Stimulated activated CD4-positive, alpha-beta T cell treated with anti-CD3 and anti-CD28 coated beads, Interleukin-2, amount 100 ng/mL, for 4 hours (primary cell): ENCODE data around the gene TMEM125.

Source experiments
- DNase-seq: peaks from one replicate; pipeline ENCODE4 v3.0.0-alpha.2; 2020; ENCODE audit warnings: low read depth

TMEM125 gene

DNA sequence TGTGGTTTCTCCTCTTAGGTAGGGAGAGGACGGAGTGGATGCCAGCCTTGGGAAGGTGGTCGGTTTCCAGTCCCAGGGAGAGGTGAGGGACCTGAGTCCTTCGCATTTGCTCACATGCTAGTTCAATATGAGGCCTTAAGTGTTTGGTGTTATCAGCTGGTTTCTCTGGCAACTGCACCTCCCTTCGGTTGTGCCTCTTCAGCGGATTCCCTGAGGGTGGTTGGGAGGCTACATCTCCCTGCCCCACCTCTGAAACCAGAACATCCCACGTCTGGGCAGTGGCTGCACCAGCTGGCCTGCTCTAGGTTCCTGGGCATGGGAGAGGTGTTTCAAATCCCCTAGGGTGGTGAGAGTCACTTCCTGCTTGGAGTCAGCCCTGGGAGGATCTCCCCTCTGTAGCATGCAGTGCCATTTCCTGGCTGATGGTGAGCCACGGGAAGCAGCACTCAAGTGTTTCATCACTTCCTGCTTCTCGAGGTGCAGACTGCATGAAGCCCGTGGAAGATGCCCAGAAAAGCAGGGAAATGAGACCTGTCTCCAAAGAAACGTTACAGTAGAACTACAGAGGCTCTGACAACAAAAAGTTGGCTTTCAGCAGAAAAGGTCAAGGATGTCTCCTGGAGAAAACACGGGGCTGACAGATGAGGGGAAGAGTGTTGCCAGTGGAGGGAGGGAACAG, 4.5 kb downstream of the TMEM125 start:
- no peak for DNase-seq

- DNase-seq, result no peak
These were observed 5.0 kb downstream of the TMEM125 start for GRCh38 chr1:43274804-43275180.

DNA sequence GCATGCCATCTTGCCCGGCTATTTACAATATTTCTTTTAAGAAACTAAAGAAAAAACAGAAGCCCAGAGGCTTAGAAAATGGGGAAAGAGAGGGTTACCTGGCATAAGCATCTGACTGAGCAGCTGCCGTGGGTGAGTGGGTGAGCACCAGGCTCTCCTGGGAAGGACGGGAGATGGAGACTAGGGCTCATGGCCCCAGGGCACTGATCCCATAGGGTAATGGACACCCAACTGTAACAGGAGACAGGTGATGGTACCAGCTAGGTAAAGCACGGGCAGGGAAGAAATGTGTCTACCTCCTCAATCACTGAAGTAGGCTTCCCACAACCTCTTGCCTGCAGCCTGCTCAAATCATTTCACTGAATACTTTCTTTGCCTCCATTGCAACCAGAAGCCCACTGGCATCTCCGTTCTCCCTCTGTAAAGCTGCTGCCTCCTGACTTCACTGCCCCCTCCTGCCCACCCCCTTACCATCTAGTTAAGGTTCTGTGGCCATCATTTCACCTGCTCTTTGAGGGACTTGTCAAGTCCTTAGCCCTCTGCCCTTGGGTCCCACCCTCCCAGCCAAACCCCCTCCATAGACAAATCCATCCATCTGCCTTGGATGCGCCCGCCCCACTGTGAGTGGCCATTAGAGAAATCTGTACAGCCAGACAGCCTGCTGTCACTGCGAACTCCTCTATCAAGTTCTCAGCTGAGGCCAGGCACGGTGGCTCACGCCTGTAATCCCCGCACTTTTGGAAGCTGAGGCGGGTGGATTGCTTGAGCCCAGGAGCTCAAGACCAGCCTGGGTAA, 6.2 kb downstream of the TMEM125 start:
- DNase-seq, result no peak

- no peak for DNase-seq
These were observed 6.9 kb downstream of the TMEM125 start for GRCh38 chr1:43276673-43277072.

DNA sequence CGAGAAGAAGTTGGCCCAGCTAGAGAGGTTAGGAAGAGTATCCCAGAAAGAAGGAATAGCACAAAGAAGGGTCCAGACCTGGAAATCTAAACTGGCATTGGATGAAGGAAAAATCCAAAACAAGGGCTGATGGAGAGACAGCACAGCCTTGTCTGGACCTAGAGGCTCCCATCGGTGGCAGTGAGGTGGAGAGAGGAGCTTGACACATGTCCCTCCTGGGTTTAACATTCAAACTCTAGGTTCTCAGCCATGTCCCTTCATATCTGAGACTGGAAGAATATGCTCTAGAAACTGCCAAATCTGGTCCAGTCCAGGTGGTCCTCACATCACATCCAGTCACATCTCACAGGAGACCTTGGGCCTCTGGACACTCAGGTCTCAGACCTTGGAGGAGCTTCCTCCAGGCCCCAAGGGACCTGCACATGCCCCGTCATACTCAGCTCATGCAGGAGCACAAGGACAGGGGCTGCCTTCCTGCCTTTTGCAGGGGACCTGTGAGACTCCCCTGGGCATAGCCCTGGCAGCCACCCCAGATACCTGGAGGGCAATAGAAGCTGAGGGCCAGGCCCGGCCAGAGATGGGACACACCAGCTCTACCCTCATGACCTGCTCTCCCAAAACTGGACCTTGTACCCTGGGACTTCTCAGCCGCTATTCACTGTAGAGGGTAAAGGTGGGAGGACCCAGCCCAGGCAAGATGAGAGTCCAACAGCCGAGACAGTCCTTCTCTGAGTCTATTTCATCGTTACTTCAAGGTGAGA, 7.5 kb downstream of the TMEM125 start:
- DNase-seq, result no peak

- DNase-seq, result no peak
These were observed 9.4 kb downstream of the TMEM125 start for GRCh38 chr1:43279161-43279560.

- DNase-seq, result no peak
These were observed 9.9 kb downstream of the TMEM125 start for GRCh38 chr1:43279666-43280065.

DNA sequence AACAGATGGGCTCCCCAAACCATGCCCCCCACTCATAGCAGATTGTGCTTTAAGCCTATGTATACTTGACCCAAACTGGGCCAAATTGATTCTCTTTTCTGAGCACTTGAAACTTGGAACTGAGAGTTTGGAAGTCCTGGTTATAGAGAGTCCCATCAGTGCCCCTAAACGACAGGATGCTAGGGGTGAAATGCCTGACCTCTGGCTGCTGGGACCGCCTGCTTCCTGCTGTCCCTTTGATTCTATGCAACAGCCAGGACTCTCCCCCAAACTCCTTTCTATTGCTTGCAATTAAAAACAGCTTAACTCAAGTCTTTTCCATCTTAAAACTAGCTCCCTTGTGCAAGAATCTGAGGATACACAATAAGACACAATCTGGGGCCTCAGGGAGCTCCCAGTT, 10.9 kb downstream of the TMEM125 start:
- no peak for DNase-seq

GRCh38 chr1:43282220-43283195, 12.7 kb downstream of the TMEM125 start:
- DNase-seq, result no peak

DNA sequence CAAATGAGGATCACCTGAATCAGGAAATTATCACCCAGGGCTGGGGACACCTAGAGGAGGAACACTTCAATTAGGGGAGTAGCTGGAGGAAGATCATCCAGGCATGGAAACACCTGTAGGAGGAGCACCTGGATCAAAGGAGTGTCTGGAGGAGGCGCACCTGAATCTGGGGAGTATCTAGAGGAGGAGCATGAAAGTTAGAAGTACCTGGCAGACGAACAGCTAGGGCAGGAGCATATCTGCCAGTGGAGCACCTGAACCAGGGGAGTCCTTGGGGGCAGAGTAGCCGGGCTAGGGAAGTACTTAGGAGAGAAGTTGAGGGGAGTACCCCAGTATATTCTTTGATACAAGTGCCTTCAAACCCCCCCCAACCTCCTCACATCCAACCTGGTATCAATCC, 14.3 kb downstream of the TMEM125 start:
- no peak for DNase-seq

DNA sequence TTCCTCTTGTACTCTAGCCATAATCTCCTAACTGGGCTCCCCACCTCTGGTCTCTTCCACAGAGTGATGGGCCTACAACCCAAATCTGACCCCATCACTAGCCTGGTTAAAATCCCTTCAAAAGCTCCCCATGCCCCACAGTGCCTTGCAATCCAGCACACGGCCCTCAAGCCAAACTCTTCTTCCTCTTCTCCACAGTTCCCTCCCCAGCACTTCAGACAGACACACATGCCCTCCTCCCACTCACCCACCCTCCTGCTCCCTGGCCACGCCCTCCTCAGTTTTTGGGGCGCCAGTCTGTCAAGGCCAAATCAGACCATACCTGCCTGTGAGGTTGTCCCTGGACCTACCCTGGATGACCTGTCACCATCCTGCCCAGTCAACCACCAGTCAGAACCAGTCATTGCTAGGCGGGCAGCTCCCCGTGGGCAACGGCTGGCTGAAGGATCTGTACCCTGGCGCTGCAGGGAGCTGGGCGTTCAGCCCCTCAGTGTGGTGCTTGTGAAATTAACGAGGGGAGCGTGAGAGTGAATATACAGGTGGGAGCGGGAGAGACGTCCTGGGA, 14.8 kb downstream of the TMEM125 start:
- DNase-seq, result no peak

- DNase-seq, result no peak
These were observed 15.6 kb downstream of the TMEM125 start, which contains the start of gene C1orf210 for GRCh38 chr1:43285269-43285990. C1orf210 (minus strand) TSS chr1:43285581; CDS start chr1:43283270, 2,311 bp downstream.

GRCh38 chr1:43286115-43286514, 16.3 kb downstream of the TMEM125 start:
- DNase-seq, result no peak

- DNase-seq, result no peak
These were observed 16.8 kb downstream of the TMEM125 start for GRCh38 chr1:43286533-43286932.

- no peak for DNase-seq
These were observed 18.4 kb downstream of the TMEM125 start for GRCh38 chr1:43288058-43288784.

GRCh38 chr1:43288785-43289706, 19.3 kb downstream of the TMEM125 start:
- DNase-seq, result no peak

- DNase-seq, result no peak
These were observed 22.4 kb downstream of the TMEM125 start for GRCh38 chr1:43292216-43292615.

GRCh38 chr1:43292679-43293078, 22.9 kb downstream of the TMEM125 start:
- no peak for DNase-seq

DNA sequence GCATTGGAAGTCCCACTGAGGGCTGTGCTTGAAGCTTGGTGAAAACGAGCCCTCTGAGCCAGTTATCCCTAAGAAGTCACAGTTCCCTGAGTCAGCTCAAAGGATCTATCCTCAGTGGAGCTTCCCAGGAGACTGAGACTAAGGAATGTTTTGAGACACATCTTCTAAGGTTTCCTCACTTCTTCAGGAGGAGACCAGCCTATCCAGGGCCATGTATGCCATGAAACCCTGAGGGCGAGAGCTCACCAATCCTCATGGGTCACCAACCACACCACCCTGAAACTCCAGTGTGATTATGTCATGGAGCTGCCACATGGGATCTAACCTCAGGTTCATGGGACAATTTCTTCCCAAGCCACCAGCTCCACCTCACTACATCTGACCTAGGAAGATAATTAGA, 23.4 kb downstream of the TMEM125 start:
- no peak for DNase-seq
